Globus pallidus (tissue), 1 donor: Measurements from ENCODE around the gene ATP5F1D.

Experiments
- DNase-seq: peaks from one replicate; pipeline ENCODE4 v3.0.0-alpha.2; 2015; ENCODE audit warnings: low spot score

Gene ATP5F1D

GRCh38 chr19:1220976-1221903 is 20.3 kb upstream of the ATP5F1D start:
- peak; percentile 72 for DNase-seq

- no peak for DNase-seq
Observed at GRCh38 chr19:1221904-1222255, 19.7 kb upstream of the ATP5F1D start.

- no peak for DNase-seq
Observed at GRCh38 chr19:1222394-1222793, 19.2 kb upstream of the ATP5F1D start.

GRCh38 chr19:1223018-1223855 is 18.3 kb upstream of the ATP5F1D start:
- no peak for DNase-seq

- DNase-seq, result no peak
Observed at GRCh38 chr19:1224047-1224825, 17.3 kb upstream of the ATP5F1D start.

- DNase-seq, result no peak
Observed at GRCh38 chr19:1224847-1225246, 16.7 kb upstream of the ATP5F1D start.

- DNase-seq, result no peak
Observed at GRCh38 chr19:1225440-1226226, 15.9 kb upstream of the ATP5F1D start.

- no peak for DNase-seq
Observed at GRCh38 chr19:1226227-1226518, 15.4 kb upstream of the ATP5F1D start.

GRCh38 chr19:1226522-1227303 is 14.8 kb upstream of the ATP5F1D start:
- no peak for DNase-seq

GRCh38 chr19:1227304-1228054 is 14.1 kb upstream of the ATP5F1D start:
- no peak for DNase-seq

- DNase-seq, result no peak
Observed at GRCh38 chr19:1228161-1228957, 13.2 kb upstream of the ATP5F1D start.

- no peak for DNase-seq
Observed at GRCh38 chr19:1229056-1229923, 12.3 kb upstream of the ATP5F1D start.

- DNase-seq, result no peak
Observed at GRCh38 chr19:1229924-1230782, 11.4 kb upstream of the ATP5F1D start.

GRCh38 chr19:1230783-1231489 is 10.6 kb upstream of the ATP5F1D start:
- DNase-seq, result no peak

GRCh38 chr19:1231729-1232637 is 9.6 kb upstream of the ATP5F1D start:
- no peak for DNase-seq

- DNase-seq, result no peak
Observed at GRCh38 chr19:1232652-1233072, 8.9 kb upstream of the ATP5F1D start.
